K562 (cell line): ENCODE results near the gene MSGN1. TPM values are rescaled to one million over a fixed set of nuclear protein-coding genes. Genes with fewer than 3 reads are reported as not detected.

Experiments used
- ATAC-seq: fragments of 200-7000 bp; cut with Tn5 transposase; 3 replicates; pipeline ENCODE4 v1.9.1; 2020; ENCODE audit warnings: moderate library complexity
- BruUV-seq: library from RNA; stranded (reverse); fragments of 400-500 nt; replicated peaks from 2 replicates; lab custom pipeline; 2021; lab: Mats Ljungman, UMichigan
- CTCF ChIA-PET: fragments of 300-600 bp; formaldehyde crosslinking; extraction: SDS; loops from one replicate; lab custom pipeline; 2021; ENCODE audit warnings: low intra/inter-chr PET ratio; lab: Yijun Ruan, JAX
- POLR2A ChIA-PET: fragments of 300-600, 350-650 bp; sonication (Branson Sonifier 250); formaldehyde crosslinking; extraction: SDS; loops from one replicate; lab custom pipeline; 2021; ENCODE audit warnings: antibody characterized with exemption, inconsistent platforms; lab: Yijun Ruan, JAX
- DNase-seq, 4 experiments: peaks; one replicate each; pipeline versions ENCODE4 v3.0.0 to v3.0.0-alpha.2; 2011 to 2018; ENCODE audit warnings: low spot score in 3 of 4, mixed read lengths in 3 of 4; ENCODE audit errors: extremely low read depth in 1 of 4
- FAIRE-seq: peaks from 2 replicates; lab custom pipeline; 2011; peaks lifted over from hg19 to GRCh38; lab: Jason Lieb, UNC
- H2AFZ ChIP-seq: 2 replicates; pipeline ENCODE4 v1.6.0; 2011; ENCODE audit warnings: low read depth, low read length, control low read depth, inconsistent platforms
- H3K27ac ChIP-seq: fragments of 200-600 bp; 3 replicates; pipeline ENCODE4 v1.8.0; 2011; ENCODE audit warnings: low read depth, mild to moderate bottlenecking, control low read depth, inconsistent platforms, low read length, moderate library complexity, mixed read lengths; ENCODE audit errors: extremely low read depth
- H3K27me3 ChIP-seq, 2 experiments: fragments of 300-600 bp in 1 of 2; 2 replicates in 1 of 2; 3 replicates in 1 of 2; pipeline versions ENCODE4 v1.6.0 to v1.8.0; 2011; ENCODE audit warnings: inconsistent platforms in 2 of 2, low read length in 2 of 2, mild to moderate bottlenecking in 1 of 2, mixed read lengths in 1 of 2, moderate library complexity in 1 of 2; ENCODE audit not compliant: control insufficient read depth in 2 of 2, insufficient read depth in 2 of 2
- H3K36me3 ChIP-seq: fragments of 300-600 bp; 3 replicates; pipeline ENCODE4 v1.8.0; 2011; ENCODE audit warnings: mild to moderate bottlenecking, low read length, inconsistent platforms; ENCODE audit not compliant: control insufficient read depth, insufficient read depth
- H3K4me1 ChIP-seq, 2 experiments: fragments of 200-600 bp in 1 of 2; replicated peaks in 1 of 2; 2 replicates in 1 of 2; 3 replicates in 1 of 2; pipeline versions ENCODE4 v1.5.1 to v1.8.0; 2011; ENCODE audit warnings: inconsistent platforms in 2 of 2, low read length in 2 of 2, mild to moderate bottlenecking in 1 of 2, mixed read lengths in 1 of 2, moderate library complexity in 1 of 2; ENCODE audit not compliant: control insufficient read depth in 2 of 2, insufficient read depth in 2 of 2
- H3K4me2 ChIP-seq: 2 replicates; pipeline ENCODE4 v1.6.1; 2011; ENCODE audit warnings: low read length, control low read depth, inconsistent platforms, mixed read lengths; ENCODE audit not compliant: insufficient read depth
- H3K4me3 ChIP-seq: fragments of 200-600 bp; sonication (generic), shearing (Covaris generic); 2 replicates; pipeline ENCODE4 v1.5.1; 2016; ENCODE audit warnings: control low read depth, inconsistent platforms
- H3K79me2 ChIP-seq: fragments of 200-600 bp; 3 replicates; pipeline ENCODE4 v1.8.0; 2011; ENCODE audit warnings: low read length, inconsistent platforms; ENCODE audit not compliant: control insufficient read depth, insufficient read depth
- H3K9ac ChIP-seq, 2 experiments: 2 replicates each; pipeline versions ENCODE4 v1.6.0 to v1.6.1; 2011; ENCODE audit warnings: low read depth in 2 of 2, low read length in 2 of 2, control low read depth in 1 of 2, inconsistent platforms in 1 of 2, mild to moderate bottlenecking in 1 of 2, mixed read lengths in 1 of 2; ENCODE audit not compliant: insufficient read depth in 1 of 2
- H3K9me1 ChIP-seq: one replicate; pipeline ENCODE4 v1.6.0; 2011; ENCODE audit warnings: inconsistent platforms, mild to moderate bottlenecking, low read length, moderate library complexity; ENCODE audit not compliant: control insufficient read depth, insufficient read depth
- H3K9me3 ChIP-seq: replicated peaks from 2 replicates; pipeline ENCODE4 v1.5.1; 2011; ENCODE audit warnings: low read depth, low read length, inconsistent platforms; ENCODE audit not compliant: control insufficient read depth, insufficient read depth
- H4K20me1 ChIP-seq: replicated peaks from 2 replicates; pipeline ENCODE4 v1.6.1; 2011; ENCODE audit warnings: low read length, inconsistent platforms, mixed read lengths; ENCODE audit not compliant: control insufficient read depth, insufficient read depth
- ELK1 ChIP-seq: sonication (generic); formaldehyde crosslinking; IDR thresholded peaks from 2 replicates; pipeline ENCODE4 v1.8.1; 2022; ENCODE audit warnings: missing genetic modification reagents
- MED1 ChIP-seq: sonication (generic); formaldehyde crosslinking; IDR thresholded peaks from 2 replicates; pipeline ENCODE4 v1.8.1; 2023; ENCODE audit warnings: missing genetic modification reagents, borderline replicate concordance
- MEF2D ChIP-seq: conservative IDR thresholded peaks from 2 replicates; pipeline ENCODE4 v1.6.1; 2016; ENCODE audit warnings: low read depth, missing genetic modification characterization, missing compliant biosample characterization
- TAL1 ChIP-seq: fragments of 450-650 bp; IDR thresholded peaks from 2 replicates; pipeline ENCODE4 v1.6.1; 2016; ENCODE audit warnings: mild to moderate bottlenecking
- ZNF124 ChIP-seq: sonication (generic); formaldehyde crosslinking; IDR thresholded peaks from 2 replicates; pipeline ENCODE4 v1.8.1; 2022; ENCODE audit warnings: missing genetic modification reagents
- ZNF408 ChIP-seq: fragments of 250-450 bp; sonication (Bioruptor Pico); IDR thresholded peaks from 2 replicates; pipeline ENCODE4 v1.4.0; 2020; ENCODE audit warnings: low read depth, mild to moderate bottlenecking, moderate library complexity
- ZNF655 ChIP-seq: fragments of 250-450 bp; sonication (Bioruptor Pico); IDR thresholded peaks from 2 replicates; pipeline ENCODE4 v1.5.0; 2021
- WGBS: fragments of 100-300 bp; shearing (Covaris generic); methylation state at CpG from one replicate; pipeline ENCODE4 v1.1.6; 2016; ENCODE audit warnings: low coverage, mixed read lengths; ENCODE audit not compliant: insufficient coverage; ENCODE audit errors: missing lambda C conversion rate; 5-methylcytosine and 5-hydroxymethylcytosine counted together
- in situ Hi-C: fragments of 300-500 bp; cut with MboI; formaldehyde crosslinking; loops from 4 replicates; pipeline ENCODE4 v1.15.0; 2018; ENCODE audit warnings: inconsistent platforms, mixed read lengths
- intact Hi-C: fragments of 100-400 bp; cut with micrococcal nuclease; formaldehyde crosslinking; loops from 2 replicates; pipeline ENCODE4 v1.14.2; 2022
- polyA plus RNA-seq, 8 experiments: library from polyadenylated mRNA; depleted of rRNA in 4 of 8; stranded (reverse) in 5 of 8; unstranded in 3 of 8; fragments of >200 nt; fragmentation: Nextera tagmentation in 2 of 8; fragmentation: Illumina TruSeq in 1 of 8; extraction: Ambion mirVana in 2 of 8; extraction: Trizol in 1 of 8; gene quantifications; 2 replicates each; pipeline versions ENCODE4 v1.2.1 to v1.2.3, GENCODE V29; 2011 to 2014; ENCODE audit warnings: inconsistent platforms in 1 of 8, missing spikeins in 1 of 8
- total RNA-seq, 7 experiments: library from RNA; depleted of rRNA in 6 of 7; stranded (reverse); fragments of >200 nt in 6 of 7; fragmentation: Illumina TruSeq in 2 of 7; extraction: Trizol in 2 of 7; gene quantifications; 2 replicates each; pipeline versions ENCODE4 v1.2.1 to v1.2.3, GENCODE V29; 2011 to 2021; ENCODE audit warnings: low replicate concordance in 1 of 7

The MSGN1 gene
- total and polyA plus RNA-seq, 9 of the 15 experiments (the other 6 are each of a cell fraction or from before 2014, with no cell fraction given): not detected

- intact Hi-C loops: no loop called here
- ATAC-seq: no peak
- Histone ChIP-seq H3K4me2 (no peak overlapping the region), H3K9me3 (no peaks in the 10 kb centered on the region), H2AFZ (no peak overlapping the region), H3K4me1 (no peaks in the 10 kb centered on the region), H3K4me3 (no peak overlapping the region), H3K27ac (no peak overlapping the region), H3K79me2 (no peaks in the 10 kb centered on the region)
- TF ChIP-seq MEF2D (tag) (no peak), TAL1 (no peak), ZNF124 (CRISPR knock-in tag) (no peak)
- TF ChIP-seq, all 486 proteins: peak for 0
- no peak for FAIRE-seq
- no peak for DNase-seq
- ChIA-PET CTCF (no interaction called here), POLR2A (no interaction called here)
- BruUV-seq: no TSS peak
- in situ Hi-C loops: no loop called here
- Histone ChIP-seq H3K9me1 (no peaks in the 10 kb centered on the region), H3K9ac (no peak overlapping the region), H3K27me3 (peaks cover 5 to 11% of the 10 kb centered on the region in 2 experiments; a peak in 3 of 5 replicates), H3K36me3 (no peaks in the 10 kb centered on the region), H4K20me1 (no peaks in the 10 kb centered on the region)
- WGBS: 0% methylated on average over 3 of the region's 3 CpGs
Observed at GRCh38 chr2:17804358-17804757, 11.9 kb upstream of the MSGN1 start.

DNA sequence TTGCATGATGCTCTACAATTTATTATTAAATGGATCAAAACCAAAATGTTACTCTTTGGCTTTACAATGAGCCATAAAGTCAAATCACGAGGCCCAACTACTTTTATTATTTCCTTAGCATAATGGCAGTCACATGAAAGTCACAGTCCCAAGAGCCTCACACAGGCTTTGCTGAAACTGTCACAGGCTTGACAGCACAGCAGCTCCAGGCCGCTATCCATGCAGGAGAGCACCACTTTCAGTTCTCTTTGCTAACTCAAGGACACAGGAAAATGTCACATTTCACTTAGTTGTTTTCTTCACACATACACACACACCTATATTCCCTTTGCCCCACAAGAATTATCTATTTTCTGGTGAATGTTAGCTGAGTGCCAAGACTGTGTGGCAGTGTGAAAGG is 11.1 kb upstream of the MSGN1 start:
- 0% methylated on average over 2 of the region's 2 CpGs for WGBS
- TF ChIP-seq ZNF408 (CRISPR knock-in tag) (no peak), ZNF655 (CRISPR knock-in tag) (no peak), MED1 (CRISPR knock-in tag) (no peak), ELK1 (CRISPR knock-in tag) (no peak)
- TF ChIP-seq, all 486 proteins: peak for 0
- no peaks in the 10 kb centered on the region for H3K9me1 ChIP-seq
- ATAC-seq: no peak
- H3K4me2 ChIP-seq: no peak overlapping the region
- FAIRE-seq: no peak
- in situ Hi-C loops (no loop called here), intact Hi-C loops (no loop called here)
- no peak overlapping the region for H2AFZ ChIP-seq
- no peaks in the 10 kb centered on the region for H3K36me3 ChIP-seq
- no peak overlapping the region for H3K9ac ChIP-seq
- ChIA-PET CTCF (no interaction called here), POLR2A (no interaction called here)
- H4K20me1 ChIP-seq: no peaks in the 10 kb centered on the region
- H3K27ac ChIP-seq: no peak overlapping the region
- no peak overlapping the region for H3K4me3 ChIP-seq
- BruUV-seq: no TSS peak
- no peaks in the 10 kb centered on the region for H3K79me2 ChIP-seq
- DNase-seq: no peak
- H3K9me3 ChIP-seq: no peaks in the 10 kb centered on the region
- peaks cover 3 to 6% of the 10 kb centered on the region in 2 experiments; a peak in 3 of 5 replicates for H3K27me3 ChIP-seq
- H3K4me1 ChIP-seq: no peaks in the 10 kb centered on the region
